Tibial nerve (tissue), 4 donors: Measurements from ENCODE around the gene FARP1. TPM values are rescaled to one million over a fixed set of nuclear protein-coding genes. Genes with fewer than 3 reads are reported as not detected.

Source experiments
- DNase-seq, 2 donors: peaks; one replicate each; pipeline ENCODE4 v3.0.0-alpha.2; 2019; ENCODE audit warnings: low spot score in 2 of 2
- H3K27ac ChIP-seq, 4 donors: fragments of 200-600 bp; sonication (generic) in 3 of 4; one replicate each; pipeline ENCODE4 v1.5.1; 2017 to 2019; ENCODE audit warnings: mild to moderate bottlenecking in 1 of 4
- H3K27me3 ChIP-seq, 2 donors: fragments of 200-600 bp; sonication (generic) in 1 of 2; one replicate each; pipeline versions ENCODE4 v1.5.1 to v1.6.0; 2017 to 2019
- H3K36me3 ChIP-seq, 3 donors: fragments of 200-600 bp; sonication (generic); one replicate each; pipeline ENCODE4 v1.5.1; 2018 to 2019
- H3K4me1 ChIP-seq, 4 donors: fragments of 200-600 bp; sonication (generic) in 3 of 4; one replicate each; pipeline ENCODE4 v1.5.1; 2017 to 2019
- H3K4me3 ChIP-seq, 4 donors: fragments of 200-600 bp; sonication (generic) in 3 of 4; one replicate each; pipeline ENCODE4 v1.5.1; 2017 to 2019; ENCODE audit warnings: mild to moderate bottlenecking in 1 of 4, moderate library complexity in 1 of 4
- H3K9me3 ChIP-seq, 4 donors: fragments of 200-600 bp; sonication (generic) in 3 of 4; one replicate each; pipeline ENCODE4 v1.5.1; 2017 to 2019
- EP300 ChIP-seq, 2 donors: sonication (generic); formaldehyde crosslinking; IDR thresholded peaks; one replicate each; pipeline ENCODE4 v1.6.1; 2017; ENCODE audit warnings: antibody characterized with exemption in 2 of 2, mild to moderate bottlenecking in 1 of 2
- POLR2A ChIP-seq, 2 donors: fragments of 450-650 bp; IDR thresholded peaks; one replicate each; pipeline ENCODE4 v1.6.1; 2017; ENCODE audit warnings: antibody characterized with exemption in 2 of 2, mild to moderate bottlenecking in 2 of 2, moderate library complexity in 2 of 2
- WGBS, 2 donors: methylation state at CpG; one replicate each; pipeline ENCODE4 v1.1.5; 2018; 5-methylcytosine and 5-hydroxymethylcytosine counted together
- total RNA-seq, 4 donors: library from RNA; depleted of rRNA; stranded (reverse); fragments of >200 nt; gene quantifications; one replicate each; pipeline ENCODE4 v1.1.0, GENCODE V29; 2016
- TF ChIP-seq, protein P1 (sequence below), 5 experiments: fragments of 200-600 bp in 3 of 5; fragments of 450-650 bp in 2 of 5; sonication (generic) in 3 of 5; IDR thresholded peaks; one replicate each; pipeline ENCODE4 v1.5.1; 2016 to 2019; ENCODE audit warnings: antibody characterized with exemption in 5 of 5, mild to moderate bottlenecking in 3 of 5, moderate library complexity in 2 of 5

Gene FARP1
- total RNA-seq, 4 donors from 2014 or later, result 21.4 to 28.5 (median 24.9) TPM

DNA sequence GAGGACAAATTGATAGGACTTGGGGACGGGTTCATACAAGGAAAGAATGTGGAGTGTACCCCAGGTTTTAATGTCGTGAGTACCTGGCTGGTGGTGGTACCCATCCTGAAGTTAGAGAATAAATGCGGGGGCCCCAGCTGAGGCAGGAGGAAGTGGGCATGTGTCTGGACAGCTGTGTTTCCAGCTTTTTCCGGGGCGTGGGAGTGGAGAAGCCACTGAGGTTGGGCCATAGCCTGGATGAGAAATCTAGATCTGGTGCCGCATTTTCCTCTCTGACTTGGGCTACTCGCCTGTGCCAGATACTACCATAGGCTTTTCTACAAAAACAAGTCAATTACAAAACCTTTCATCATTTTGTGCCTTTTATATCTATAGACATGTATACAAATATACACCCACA lies 286.6 kb downstream of the FARP1 start:
- 94 to 97% methylated on average over 7 of the region's 7 CpGs for WGBS, 2 donors
- Histone ChIP-seq H3K4me3 (no peak overlapping the region), H3K27me3 (no peaks in the 10 kb centered on the region), H3K4me1 (no peaks in the 10 kb centered on the region), H3K27ac (no peak overlapping the region), H3K36me3 (peaks cover 0 to 53% (median 0%) of the 10 kb centered on the region in 3 donors), H3K9me3 (no peaks in the 10 kb centered on the region)
- DNase-seq, result no peak
- no peak for TF ChIP-seq EP300 (IDR thresholded peaks at IDR 0.05)
- TF ChIP-seq, protein P1, sequence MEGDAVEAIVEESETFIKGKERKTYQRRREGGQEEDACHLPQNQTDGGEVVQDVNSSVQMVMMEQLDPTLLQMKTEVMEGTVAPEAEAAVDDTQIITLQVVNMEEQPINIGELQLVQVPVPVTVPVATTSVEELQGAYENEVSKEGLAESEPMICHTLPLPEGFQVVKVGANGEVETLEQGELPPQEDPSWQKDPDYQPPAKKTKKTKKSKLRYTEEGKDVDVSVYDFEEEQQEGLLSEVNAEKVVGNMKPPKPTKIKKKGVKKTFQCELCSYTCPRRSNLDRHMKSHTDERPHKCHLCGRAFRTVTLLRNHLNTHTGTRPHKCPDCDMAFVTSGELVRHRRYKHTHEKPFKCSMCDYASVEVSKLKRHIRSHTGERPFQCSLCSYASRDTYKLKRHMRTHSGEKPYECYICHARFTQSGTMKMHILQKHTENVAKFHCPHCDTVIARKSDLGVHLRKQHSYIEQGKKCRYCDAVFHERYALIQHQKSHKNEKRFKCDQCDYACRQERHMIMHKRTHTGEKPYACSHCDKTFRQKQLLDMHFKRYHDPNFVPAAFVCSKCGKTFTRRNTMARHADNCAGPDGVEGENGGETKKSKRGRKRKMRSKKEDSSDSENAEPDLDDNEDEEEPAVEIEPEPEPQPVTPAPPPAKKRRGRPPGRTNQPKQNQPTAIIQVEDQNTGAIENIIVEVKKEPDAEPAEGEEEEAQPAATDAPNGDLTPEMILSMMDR (IDR thresholded peaks at IDR 0.05), result no peak
- no peak for TF ChIP-seq POLR2A (IDR thresholded peaks at IDR 0.05)

DNA sequence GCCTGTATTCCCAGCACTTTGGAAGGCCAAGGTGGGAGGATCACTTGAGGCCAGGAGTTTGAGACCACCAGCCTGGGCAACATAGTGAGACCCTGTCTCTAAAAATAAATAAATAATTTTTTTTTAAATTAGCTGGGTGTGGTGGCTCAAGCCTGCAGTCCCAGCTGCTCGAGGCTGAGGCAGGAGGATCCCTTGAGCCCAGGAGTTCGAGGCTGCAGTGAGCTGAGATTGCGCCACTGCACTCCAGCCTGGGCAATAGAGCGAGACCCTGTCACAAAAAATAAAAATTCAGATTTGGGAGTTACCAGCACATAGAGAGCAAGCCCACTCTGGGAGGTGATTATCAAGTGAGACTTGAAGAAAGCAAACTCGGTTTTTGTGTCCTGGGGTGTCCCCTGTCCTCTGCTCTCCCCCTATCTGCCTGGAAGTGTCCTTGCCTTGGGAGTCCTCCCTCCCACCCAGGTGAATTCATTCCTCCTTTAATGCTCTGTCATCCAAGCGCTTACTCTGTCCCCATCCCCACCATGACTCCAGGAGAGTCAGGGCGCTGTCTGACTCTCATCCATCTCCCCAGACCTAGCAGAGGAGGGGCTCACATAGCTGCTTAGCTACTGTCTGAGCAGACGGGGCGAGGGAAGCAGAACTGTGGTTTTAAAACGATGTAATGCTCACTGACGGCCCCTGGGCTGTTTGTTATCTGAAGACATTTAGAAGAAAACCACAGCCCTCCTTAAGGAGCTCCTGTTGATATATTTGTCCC lies 287.3 kb downstream of the FARP1 start:
- Histone ChIP-seq H3K4me1 (no peaks in the 10 kb centered on the region), H3K9me3 (no peaks in the 10 kb centered on the region), H3K27me3 (no peaks in the 10 kb centered on the region), H3K36me3 (peaks cover 0 to 49% (median 0%) of the 10 kb centered on the region in 3 donors), H3K4me3 (no peak overlapping the region), H3K27ac (no peak overlapping the region)
- WGBS, 2 donors, result 79 to 80% methylated on average over 11 of the region's 11 CpGs
- no peak for DNase-seq
- TF ChIP-seq POLR2A (IDR thresholded peaks at IDR 0.05) (no peak), EP300 (IDR thresholded peaks at IDR 0.05) (no peak)
- TF ChIP-seq, protein P1 (IDR thresholded peaks at IDR 0.05), result no peak

DNA sequence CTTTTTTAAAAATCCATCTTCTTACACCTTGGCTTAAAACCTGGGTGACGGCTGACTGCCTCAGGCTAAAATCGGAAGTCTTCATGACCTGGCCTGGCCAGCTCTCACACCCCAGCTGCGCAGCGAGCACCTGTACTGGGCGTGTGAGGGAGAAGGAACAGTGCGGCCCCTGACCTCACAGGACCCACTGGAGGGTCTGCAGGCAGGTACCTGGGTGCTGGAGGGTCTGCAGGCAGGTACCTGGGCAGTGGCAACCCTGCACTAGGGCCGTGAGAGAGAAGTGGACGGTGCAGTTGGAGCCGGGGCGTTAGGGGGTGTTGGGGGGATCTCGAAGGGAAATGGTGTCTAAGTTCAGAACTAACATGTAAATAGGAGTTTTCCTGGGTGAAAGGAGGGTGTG lies 289.7 kb downstream of the FARP1 start:
- WGBS, 2 donors, result 96% methylated on average over 11 of the region's 11 CpGs
- Histone ChIP-seq H3K4me3 (no peak overlapping the region), H3K27ac (no peak overlapping the region), H3K27me3 (no peaks in the 10 kb centered on the region), H3K36me3 (peaks cover 0 to 47% (median 0%) of the 10 kb centered on the region in 3 donors), H3K9me3 (no peaks in the 10 kb centered on the region), H3K4me1 (no peaks in the 10 kb centered on the region)
- no peak for DNase-seq
- TF ChIP-seq EP300 (IDR thresholded peaks at IDR 0.05), result no peak
- TF ChIP-seq POLR2A (IDR thresholded peaks at IDR 0.05), result no peak
- TF ChIP-seq, protein P1 (IDR thresholded peaks at IDR 0.05), result no peak

DNA sequence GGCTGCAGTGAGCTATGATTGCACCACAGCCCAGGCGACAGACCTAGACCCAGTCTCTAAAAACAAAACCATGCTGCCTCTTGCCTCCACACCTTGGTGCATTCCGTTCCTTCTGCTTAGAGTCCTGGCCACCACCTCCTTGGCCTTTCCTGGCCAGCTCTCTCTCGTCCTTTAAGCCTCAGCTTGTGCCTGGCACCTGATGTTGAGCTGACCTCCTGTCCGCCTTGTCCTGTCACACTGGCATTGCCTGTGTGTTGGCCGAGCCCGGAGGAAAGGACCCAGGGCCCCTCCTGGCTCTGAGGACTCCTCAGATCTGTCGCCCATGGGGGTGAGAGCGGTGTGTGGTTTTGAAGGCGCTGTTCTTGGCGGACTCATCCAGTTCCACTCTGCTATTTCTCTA lies 290.8 kb downstream of the FARP1 start:
- no peaks in the 10 kb centered on the region for H3K27me3 ChIP-seq
- TF ChIP-seq, protein P1 (IDR thresholded peaks at IDR 0.05), result no peak
- no peak for TF ChIP-seq EP300 (IDR thresholded peaks at IDR 0.05)
- peaks cover 0 to 50% (median 0%) of the 10 kb centered on the region in 3 donors for H3K36me3 ChIP-seq
- no peak overlapping the region for H3K27ac ChIP-seq
- no peak overlapping the region for H3K4me3 ChIP-seq
- H3K4me1 ChIP-seq, result no peaks in the 10 kb centered on the region
- WGBS, 2 donors, result 91 to 95% methylated on average over 10 of the region's 10 CpGs
- no peak for DNase-seq
- H3K9me3 ChIP-seq, result no peaks in the 10 kb centered on the region

DNA sequence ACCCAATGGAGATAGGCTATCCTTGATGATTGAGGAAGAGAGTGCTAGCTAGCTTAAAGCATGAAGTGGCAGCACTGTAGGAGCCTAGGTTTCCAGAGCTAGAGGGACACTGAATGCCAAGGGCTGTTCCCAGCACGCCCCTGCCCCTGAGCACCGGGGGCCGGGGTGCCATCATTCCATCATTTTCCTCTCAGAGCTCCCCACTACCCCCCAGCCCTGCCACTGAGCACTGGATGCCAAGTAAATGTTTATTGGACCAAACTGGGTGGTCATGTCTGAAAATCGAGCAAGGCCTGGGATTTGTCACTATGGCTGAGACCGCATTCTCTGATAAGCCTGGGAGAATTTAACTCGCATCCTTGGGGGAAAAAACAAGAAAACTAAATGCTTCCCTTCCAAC lies 291.2 kb downstream of the FARP1 start:
- H3K9me3 ChIP-seq, result no peaks in the 10 kb centered on the region
- 91 to 94% methylated on average over 6 of the region's 6 CpGs for WGBS, 2 donors
- TF ChIP-seq EP300 (IDR thresholded peaks at IDR 0.05), result no peak
- TF ChIP-seq, protein P1 (IDR thresholded peaks at IDR 0.05), result no peak
- TF ChIP-seq POLR2A (IDR thresholded peaks at IDR 0.05), result no peak

More for the DNA sequence above, 291.2 kb downstream of the FARP1 start:
- H3K27ac ChIP-seq, result no peak overlapping the region
- no peak for DNase-seq
- peaks cover 0 to 54% (median 0%) of the 10 kb centered on the region in 3 donors for H3K36me3 ChIP-seq
- H3K4me3 ChIP-seq, result no peak overlapping the region
- H3K4me1 ChIP-seq, result no peaks in the 10 kb centered on the region
- no peaks in the 10 kb centered on the region for H3K27me3 ChIP-seq
